NT2/D1 (cell line): Measurements from ENCODE around the gene CYFIP2.

Experiments used
- DNase-seq: peaks from one replicate; pipeline ENCODE4 v3.0.0-alpha.2; 2011; ENCODE audit warnings: low read depth, low spot score
- H3K27me3 ChIP-seq: 2 replicates; pipeline ENCODE4 v1.6.0; 2011; ENCODE audit warnings: mild to moderate bottlenecking; ENCODE audit not compliant: insufficient read length, insufficient read depth
- H3K36me3 ChIP-seq: 2 replicates; pipeline ENCODE4 v1.6.1; 2011; ENCODE audit warnings: mild to moderate bottlenecking, low read length, mixed read lengths; ENCODE audit not compliant: insufficient read depth, insufficient read length
- H3K4me1 ChIP-seq: 2 replicates; pipeline ENCODE4 v1.5.1; 2011; ENCODE audit not compliant: insufficient read depth, insufficient read length
- H3K4me3 ChIP-seq: 2 replicates; pipeline ENCODE4 v1.5.1; 2011; ENCODE audit warnings: low read depth; ENCODE audit not compliant: insufficient read length
- H3K9ac ChIP-seq: 2 replicates; pipeline ENCODE4 v1.6.0; 2011; ENCODE audit warnings: low read depth; ENCODE audit not compliant: insufficient read length
- H3K9me3 ChIP-seq: 2 replicates; pipeline ENCODE4 v1.5.1; 2011; ENCODE audit warnings: mild to moderate bottlenecking, low read length; ENCODE audit not compliant: insufficient read depth
- SUZ12 ChIP-seq: IDR thresholded peaks from 2 replicates; pipeline ENCODE4 v1.6.1; 2011; ENCODE audit not compliant: insufficient read length, insufficient read depth; ENCODE audit errors: extremely low read depth
- YY1 ChIP-seq: IDR thresholded peaks from 2 replicates; pipeline ENCODE4 v1.6.1; 2011; ENCODE audit not compliant: insufficient read length, insufficient read depth
- ZNF274 ChIP-seq: IDR thresholded peaks from 2 replicates; pipeline ENCODE4 v1.6.1; 2011; ENCODE audit warnings: mild to moderate bottlenecking, low read depth, low read length

The CYFIP2 gene

GRCh38 chr5:157312492-157312891, 46.6 kb downstream of the CYFIP2 start:
- DNase-seq = peak; percentile 15
- H3K4me3 ChIP-seq = no peak overlapping the region
- H3K4me1 ChIP-seq = peaks cover 2% of the 10 kb centered on the region
- H3K36me3 ChIP-seq = no peaks in the 10 kb centered on the region
- H3K9ac ChIP-seq = no peak overlapping the region
- no peak for TF ChIP-seq ZNF274
- TF ChIP-seq YY1 = no peak
- no peak for TF ChIP-seq SUZ12
- H3K9me3 ChIP-seq = no peaks in the 10 kb centered on the region
- no peaks in the 10 kb centered on the region for H3K27me3 ChIP-seq

GRCh38 chr5:157322581-157322980, 56.7 kb downstream of the CYFIP2 start:
- DNase-seq = no peak
- no peaks in the 10 kb centered on the region for H3K9me3 ChIP-seq
- peaks cover 21% of the 10 kb centered on the region for H3K36me3 ChIP-seq
- H3K4me3 ChIP-seq = no peak overlapping the region
- H3K9ac ChIP-seq = no peak overlapping the region
- TF ChIP-seq ZNF274 = no peak
- H3K4me1 ChIP-seq = no peaks in the 10 kb centered on the region
- no peaks in the 10 kb centered on the region for H3K27me3 ChIP-seq

- no peak for DNase-seq
- no peaks in the 10 kb centered on the region for H3K9me3 ChIP-seq
- TF ChIP-seq YY1 (no peak), SUZ12 (no peak), ZNF274 (no peak)
- no peaks in the 10 kb centered on the region for H3K4me1 ChIP-seq
- peaks cover 21% of the 10 kb centered on the region for H3K36me3 ChIP-seq
- H3K27me3 ChIP-seq = no peaks in the 10 kb centered on the region
- no peak overlapping the region for H3K9ac ChIP-seq
- H3K4me3 ChIP-seq = no peak overlapping the region
These were observed 57.3 kb downstream of the CYFIP2 start for GRCh38 chr5:157323107-157323706.

GRCh38 chr5:157324237-157324636, 58.3 kb downstream of the CYFIP2 start:
- H3K9me3 ChIP-seq = no peaks in the 10 kb centered on the region
- TF ChIP-seq SUZ12 (no peak), ZNF274 (no peak), YY1 (no peak)
- H3K36me3 ChIP-seq = peaks cover 21% of the 10 kb centered on the region
- H3K9ac ChIP-seq = no peak overlapping the region
- DNase-seq = no peak
- no peak overlapping the region for H3K4me3 ChIP-seq
- no peaks in the 10 kb centered on the region for H3K4me1 ChIP-seq
- H3K27me3 ChIP-seq = no peaks in the 10 kb centered on the region

- H3K27me3 ChIP-seq = no peaks in the 10 kb centered on the region
- H3K9me3 ChIP-seq = no peaks in the 10 kb centered on the region
- TF ChIP-seq YY1 (no peak), ZNF274 (no peak), SUZ12 (no peak)
- no peaks in the 10 kb centered on the region for H3K4me1 ChIP-seq
- H3K4me3 ChIP-seq = no peak overlapping the region
- H3K9ac ChIP-seq = no peak overlapping the region
- peaks cover 16% of the 10 kb centered on the region for H3K36me3 ChIP-seq
- no peak for DNase-seq
These were observed 60.6 kb downstream of the CYFIP2 start for GRCh38 chr5:157326440-157327005.

GRCh38 chr5:157327771-157328170, 61.8 kb downstream of the CYFIP2 start:
- peaks cover 16% of the 10 kb centered on the region for H3K36me3 ChIP-seq
- H3K4me1 ChIP-seq = no peaks in the 10 kb centered on the region
- H3K27me3 ChIP-seq = no peaks in the 10 kb centered on the region
- no peak overlapping the region for H3K9ac ChIP-seq
- H3K9me3 ChIP-seq = no peaks in the 10 kb centered on the region
- TF ChIP-seq SUZ12 = no peak
- no peak for TF ChIP-seq YY1
- H3K4me3 ChIP-seq = no peak overlapping the region
- DNase-seq = no peak

GRCh38 chr5:157328277-157328912, 62.5 kb downstream of the CYFIP2 start:
- TF ChIP-seq YY1 (no peak), SUZ12 (no peak), ZNF274 (no peak)
- Histone ChIP-seq H3K4me1 (no peaks in the 10 kb centered on the region), H3K36me3 (peaks cover 16% of the 10 kb centered on the region), H3K9ac (no peak overlapping the region), H3K27me3 (no peaks in the 10 kb centered on the region), H3K4me3 (no peak overlapping the region), H3K9me3 (no peaks in the 10 kb centered on the region)
- DNase-seq = peak; percentile 38
